ENCODE results near the gene SLCO1B3.
"Not testable (repeated sequence)": the region's sequence is repeated elsewhere in the genome, so short reads cannot be mapped to it uniquely, and the experiment has no call there.

Gene SLCO1B3

GRCh38 chr12:20810487-20810886 is at the start of gene SLCO1B3:
Gene SLCO1B3 (plus strand): TSS chr12:20810705. CDS start chr12:20815739, 5,034 bp downstream.
- no peak for DNase-seq

GRCh38 chr12:20777420-20777819 is 33.1 kb upstream of the SLCO1B3 start:
- no peak for DNase-seq

- no peak for DNase-seq
Observed at GRCh38 chr12:20778969-20779368, 31.5 kb upstream of the SLCO1B3 start.

- not testable (repeated sequence) for DNase-seq
Observed at GRCh38 chr12:20779971-20780370, 30.5 kb upstream of the SLCO1B3 start.

- not testable (repeated sequence) for DNase-seq
Observed at GRCh38 chr12:20783796-20784357, 26.6 kb upstream of the SLCO1B3 start.

GRCh38 chr12:20792971-20793370 is 17.5 kb upstream of the SLCO1B3 start:
- DNase-seq, result no peak

GRCh38 chr12:20798554-20798953 is 12.0 kb upstream of the SLCO1B3 start:
- DNase-seq, result no peak

- DNase-seq, result no peak
Observed at GRCh38 chr12:20800160-20800559, 10.3 kb upstream of the SLCO1B3 start.

- no peak for DNase-seq
Observed at GRCh38 chr12:20801035-20801434, 9.5 kb upstream of the SLCO1B3 start.

GRCh38 chr12:20805921-20806320 is 4.6 kb upstream of the SLCO1B3 start:
- no peak for DNase-seq

- DNase-seq, result no peak
Observed at GRCh38 chr12:20807192-20808080, 3.1 kb upstream of the SLCO1B3 start.

- no peak for DNase-seq
Observed at GRCh38 chr12:20808521-20808920, 2.0 kb upstream of the SLCO1B3 start.

GRCh38 chr12:20815574-20815973 is 5.1 kb downstream of the SLCO1B3 start:
- no peak for DNase-seq

- DNase-seq, result no peak
Observed at GRCh38 chr12:20822415-20822814, 11.9 kb downstream of the SLCO1B3 start.

GRCh38 chr12:20822925-20823324 is 12.4 kb downstream of the SLCO1B3 start:
- no peak for DNase-seq

- no peak for DNase-seq
Observed at GRCh38 chr12:20829919-20830318, 19.4 kb downstream of the SLCO1B3 start.

GRCh38 chr12:20830456-20830855 is 20.0 kb downstream of the SLCO1B3 start:
- DNase-seq, result no peak

- DNase-seq, result no peak
Observed at GRCh38 chr12:20832911-20833310, 22.4 kb downstream of the SLCO1B3 start.

- no peak for DNase-seq
Observed at GRCh38 chr12:20852649-20853048, 42.1 kb downstream of the SLCO1B3 start.

GRCh38 chr12:20863056-20863455 is 52.6 kb downstream of the SLCO1B3 start:
- DNase-seq, result no peak

- no peak for DNase-seq
Observed at GRCh38 chr12:20865873-20866272, 55.4 kb downstream of the SLCO1B3 start.

- DNase-seq, result no peak
Observed at GRCh38 chr12:20868277-20868676, 57.8 kb downstream of the SLCO1B3 start.

- no peak for DNase-seq
Observed at GRCh38 chr12:20883288-20883687, 72.8 kb downstream of the SLCO1B3 start.

GRCh38 chr12:20885116-20885515 is 74.6 kb downstream of the SLCO1B3 start:
- no peak for DNase-seq

Measured in activated gamma-delta T cell treated with Interleukin-2 at 50 U/mL for 16 hours (primary cell).